Progenitor cell of endocrine pancreas (in vitro differentiated cells): ENCODE results near the gene SPCS1. TPM values are rescaled to one million over a fixed set of nuclear protein-coding genes. Genes with fewer than 3 reads are reported as not detected.

Experiments
- DNase-seq: peaks from one replicate; pipeline ENCODE4 v3.0.0; 2021; ENCODE audit warnings: low spot score; ENCODE audit not compliant: unreplicated experiment
- H3K27ac Mint-ChIP-seq: 2 replicates; pipeline ENCODE4 v1.8.0; 2021; ENCODE audit warnings: mild to moderate bottlenecking, moderate library complexity, mixed read lengths
- H3K27me3 Mint-ChIP-seq: 2 replicates; pipeline ENCODE4 v1.8.0; 2021; ENCODE audit warnings: mixed read lengths
- H3K36me3 Mint-ChIP-seq: 2 replicates; pipeline ENCODE4 v1.8.0; 2022; ENCODE audit warnings: mixed read lengths; ENCODE audit not compliant: insufficient read depth
- H3K4me1 Mint-ChIP-seq: 2 replicates; pipeline ENCODE4 v1.8.0; 2021; ENCODE audit warnings: low read depth, mixed read lengths
- H3K4me3 Mint-ChIP-seq: 2 replicates; pipeline ENCODE4 v1.8.0; 2021; ENCODE audit warnings: low read depth, mild to moderate bottlenecking, moderate library complexity, mixed read lengths
- H3K9me3 Mint-ChIP-seq: 2 replicates; pipeline ENCODE4 v1.8.0; 2021; ENCODE audit warnings: low read depth, mixed read lengths
- CTCF ChIP-seq: fragments of 200-600 bp; sonication (generic); IDR thresholded peaks from one replicate; pipeline ENCODE4 v1.5.0; 2021; ENCODE audit warnings: antibody characterized with exemption, mild to moderate bottlenecking; ENCODE audit not compliant: unreplicated experiment
- total RNA-seq: library from RNA; stranded (reverse); gene quantifications from 2 replicates; pipeline ENCODE4 v1.2.1, GENCODE V29; 2021

The SPCS1 gene
- total RNA-seq, 1 donor from 2014 or later: 85.1 TPM

GRCh38 chr3:52695798-52696671, 9.9 kb upstream of the SPCS1 start:
- H3K4me3 Mint-ChIP-seq: no peak overlapping the region
- no peak for DNase-seq
- H3K36me3 Mint-ChIP-seq: peaks cover 19% of the 10 kb centered on the region
- H3K4me1 Mint-ChIP-seq: no peaks in the 10 kb centered on the region
- TF ChIP-seq CTCF: no peak
- no peak overlapping the region for H3K27ac Mint-ChIP-seq
- H3K27me3 Mint-ChIP-seq: no peaks in the 10 kb centered on the region
- H3K9me3 Mint-ChIP-seq: no peaks in the 10 kb centered on the region

GRCh38 chr3:52696830-52697631, 8.9 kb upstream of the SPCS1 start:
- Mint-ChIP-seq H3K27me3 (no peaks in the 10 kb centered on the region), H3K36me3 (peaks cover 19% of the 10 kb centered on the region), H3K4me3 (no peak overlapping the region), H3K4me1 (no peaks in the 10 kb centered on the region), H3K27ac (no peak overlapping the region), H3K9me3 (no peaks in the 10 kb centered on the region)
- TF ChIP-seq CTCF: no peak
- no peak for DNase-seq

- Mint-ChIP-seq H3K27me3 (no peaks in the 10 kb centered on the region), H3K9me3 (no peaks in the 10 kb centered on the region), H3K27ac (no peak overlapping the region), H3K4me3 (no peak overlapping the region), H3K4me1 (no peaks in the 10 kb centered on the region), H3K36me3 (peaks cover 19% of the 10 kb centered on the region)
- TF ChIP-seq CTCF: no peak
- DNase-seq: no peak
These were observed 8.3 kb upstream of the SPCS1 start for GRCh38 chr3:52697632-52697965.

GRCh38 chr3:52703341-52703740, 2.6 kb upstream of the SPCS1 start:
- no peak for DNase-seq
- no peaks in the 10 kb centered on the region for H3K36me3 Mint-ChIP-seq
- TF ChIP-seq CTCF: no peak
- H3K9me3 Mint-ChIP-seq: no peaks in the 10 kb centered on the region
- H3K27me3 Mint-ChIP-seq: no peaks in the 10 kb centered on the region
- no peak overlapping the region for H3K27ac Mint-ChIP-seq
- peak overlapping the region; percentile 95 for H3K4me3 Mint-ChIP-seq
- H3K4me1 Mint-ChIP-seq: peaks cover 16% of the 10 kb centered on the region

- DNase-seq: no peak
- H3K36me3 Mint-ChIP-seq: no peaks in the 10 kb centered on the region
- no peak for TF ChIP-seq CTCF
- peak overlapping the region; percentile 91 for H3K27ac Mint-ChIP-seq
- H3K4me3 Mint-ChIP-seq: peak overlapping the region; percentile 95
- no peaks in the 10 kb centered on the region for H3K9me3 Mint-ChIP-seq
- H3K27me3 Mint-ChIP-seq: no peaks in the 10 kb centered on the region
- peaks cover 16% of the 10 kb centered on the region for H3K4me1 Mint-ChIP-seq
These were observed 1.1 kb upstream of the SPCS1 start for GRCh38 chr3:52704611-52705437.
